Measurements from ENCODE around the gene COL15A1.
A peak's percentile ranks its signal among the peaks of the same experiment; 100 is the strongest.

COL15A1 gene

DNA sequence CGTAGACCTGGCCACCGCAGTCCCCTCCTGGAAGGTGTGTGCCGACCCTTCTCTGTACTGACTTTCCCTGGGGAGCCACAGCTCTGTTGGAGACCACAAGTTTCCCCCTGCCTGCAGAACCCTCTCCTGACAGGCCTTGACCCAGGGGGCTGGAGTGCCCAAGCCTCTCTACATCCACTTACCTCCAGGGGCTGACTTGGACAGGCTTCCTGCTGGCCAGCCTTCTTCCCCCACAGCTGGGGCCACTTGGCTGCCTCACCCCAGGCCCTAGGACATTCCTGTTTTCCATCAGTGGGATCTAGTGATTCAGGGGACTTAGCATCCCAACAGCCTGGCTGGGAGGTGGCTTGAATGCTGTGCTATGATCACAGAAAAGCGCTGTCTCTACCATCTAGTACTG is 23.6 kb downstream of the COL15A1 start:
- Histone ChIP-seq H3K36me3 (ENCODE audit: control insufficient read depth, insufficient read depth, low read length) (no peaks in the 10 kb centered on the region), H3K4me1 (ENCODE audit: control insufficient read depth, insufficient read depth, low read length) (peaks cover 3% of the 10 kb centered on the region)

DNA sequence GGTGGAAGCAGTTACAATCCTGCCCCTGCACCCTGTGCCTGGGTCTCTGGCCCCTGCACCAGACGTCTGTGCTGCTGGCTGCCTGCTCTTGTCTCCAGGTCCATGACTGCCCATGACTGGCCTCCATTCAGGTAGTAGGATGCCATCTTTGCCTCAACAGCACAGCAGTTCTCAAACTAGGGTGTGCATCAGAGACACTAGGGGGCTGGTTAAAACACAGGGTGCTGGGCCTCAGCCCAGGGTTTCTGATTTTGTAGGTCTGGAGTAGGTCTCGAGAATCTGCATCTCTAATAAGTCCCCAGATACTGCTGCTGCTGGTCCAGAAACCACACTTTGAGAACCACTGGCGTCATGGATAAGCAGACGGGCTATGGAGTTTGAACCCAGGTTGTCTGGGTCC is 24.0 kb downstream of the COL15A1 start:
- Histone ChIP-seq H3K36me3 (ENCODE audit: control insufficient read depth, insufficient read depth, low read length) (no peaks in the 10 kb centered on the region), H3K4me3 (ENCODE audit: low read depth, low read length) (no peak overlapping the region), H3K4me1 (ENCODE audit: control insufficient read depth, insufficient read depth, low read length) (peaks cover 3% of the 10 kb centered on the region), H3K9me3 (ENCODE audit: control insufficient read depth, insufficient read depth, low read length) (no peaks in the 10 kb centered on the region), H3K27me3 (ENCODE audit: control insufficient read depth, insufficient read depth, low read length) (peaks cover 3% of the 10 kb centered on the region), H3K9ac (ENCODE audit: low read depth, low read length) (no peak overlapping the region)

More for the DNA sequence above, 23.6 kb downstream of the COL15A1 start:
- H3K9me3 ChIP-seq (ENCODE audit: control insufficient read depth, insufficient read depth, low read length) = no peaks in the 10 kb centered on the region
- no peak overlapping the region for H3K9ac ChIP-seq (ENCODE audit: low read depth, low read length)
- peaks cover 2% of the 10 kb centered on the region for H3K27me3 ChIP-seq (ENCODE audit: control insufficient read depth, insufficient read depth, low read length)
- H3K4me3 ChIP-seq (ENCODE audit: low read depth, low read length) = no peak overlapping the region

DNA sequence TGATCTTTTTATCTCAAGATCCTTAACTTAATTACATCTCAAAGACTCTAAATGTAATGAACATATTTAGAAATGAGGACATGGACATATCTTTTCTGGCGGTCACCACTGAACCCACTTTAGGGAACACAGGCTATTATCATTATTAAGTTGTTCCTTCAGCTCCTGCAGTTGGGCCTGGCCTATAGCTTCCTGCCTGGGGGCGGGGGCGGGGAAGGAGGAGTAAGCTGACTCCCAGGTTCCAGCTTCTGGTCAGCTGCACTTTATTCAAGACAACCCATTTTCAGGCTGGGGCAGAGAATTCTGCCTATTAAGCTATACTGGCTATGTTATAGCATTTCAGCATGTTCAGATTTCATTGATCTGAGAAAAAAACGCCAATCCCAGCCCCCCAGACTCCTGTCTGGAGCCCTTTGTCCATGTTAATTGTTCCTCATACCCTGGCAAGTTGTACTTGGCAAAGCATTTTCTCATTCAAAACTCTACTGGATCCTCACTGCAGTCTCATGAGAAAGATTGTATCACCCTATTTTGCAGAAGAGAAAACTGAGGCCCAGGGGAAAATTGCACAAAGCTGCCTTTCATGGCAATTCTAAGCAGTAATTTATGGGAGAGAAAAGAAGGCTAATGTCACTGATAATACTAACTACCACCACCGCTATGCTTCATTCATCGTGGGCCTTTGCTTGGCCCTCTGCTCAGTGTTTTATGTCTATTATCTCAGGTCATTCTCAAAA is 25.1 kb downstream of the COL15A1 start:
- Histone ChIP-seq H3K4me3 (ENCODE audit: low read depth, low read length) (no peak overlapping the region), H3K4me1 (ENCODE audit: control insufficient read depth, insufficient read depth, low read length) (peaks cover 3% of the 10 kb centered on the region), H3K27me3 (ENCODE audit: control insufficient read depth, insufficient read depth, low read length) (peaks cover 8% of the 10 kb centered on the region), H3K9me3 (ENCODE audit: control insufficient read depth, insufficient read depth, low read length) (no peaks in the 10 kb centered on the region), H3K9ac (ENCODE audit: low read depth, low read length) (no peak overlapping the region), H3K36me3 (ENCODE audit: control insufficient read depth, insufficient read depth, low read length) (no peaks in the 10 kb centered on the region)

DNA sequence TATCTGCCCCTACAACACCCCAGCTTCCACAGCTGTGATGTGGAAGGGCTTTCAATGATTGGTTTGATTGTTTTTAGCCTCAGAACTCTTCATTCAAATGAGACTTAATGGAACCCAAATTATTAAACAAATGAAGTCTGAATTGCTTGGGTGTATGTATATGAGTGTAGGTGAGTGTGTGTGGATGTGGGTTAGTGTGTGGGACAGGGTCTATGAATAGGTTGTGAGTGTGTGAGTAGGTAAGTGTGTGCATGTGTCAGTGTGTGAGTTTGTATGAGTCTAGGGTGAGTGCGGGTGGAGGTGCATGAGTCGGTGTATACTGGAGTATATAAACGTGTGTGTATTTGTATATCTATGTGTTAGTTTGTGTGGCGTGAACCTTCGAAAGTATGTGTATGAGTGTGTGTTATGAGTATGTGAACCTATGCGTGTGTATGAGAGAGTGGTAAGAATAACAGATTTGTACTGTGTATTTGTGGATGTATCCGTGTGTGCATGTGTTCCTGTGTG is 26.9 kb downstream of the COL15A1 start:
- H3K9ac ChIP-seq (ENCODE audit: low read depth, low read length) = no peak overlapping the region
- H3K27me3 ChIP-seq (ENCODE audit: control insufficient read depth, insufficient read depth, low read length) = peaks cover 25% of the 10 kb centered on the region
- H3K36me3 ChIP-seq (ENCODE audit: control insufficient read depth, insufficient read depth, low read length) = no peaks in the 10 kb centered on the region
- no peak overlapping the region for H3K4me3 ChIP-seq (ENCODE audit: low read depth, low read length)
- H3K4me1 ChIP-seq (ENCODE audit: control insufficient read depth, insufficient read depth, low read length) = peaks cover 3% of the 10 kb centered on the region
- H3K9me3 ChIP-seq (ENCODE audit: control insufficient read depth, insufficient read depth, low read length) = no peaks in the 10 kb centered on the region

DNA sequence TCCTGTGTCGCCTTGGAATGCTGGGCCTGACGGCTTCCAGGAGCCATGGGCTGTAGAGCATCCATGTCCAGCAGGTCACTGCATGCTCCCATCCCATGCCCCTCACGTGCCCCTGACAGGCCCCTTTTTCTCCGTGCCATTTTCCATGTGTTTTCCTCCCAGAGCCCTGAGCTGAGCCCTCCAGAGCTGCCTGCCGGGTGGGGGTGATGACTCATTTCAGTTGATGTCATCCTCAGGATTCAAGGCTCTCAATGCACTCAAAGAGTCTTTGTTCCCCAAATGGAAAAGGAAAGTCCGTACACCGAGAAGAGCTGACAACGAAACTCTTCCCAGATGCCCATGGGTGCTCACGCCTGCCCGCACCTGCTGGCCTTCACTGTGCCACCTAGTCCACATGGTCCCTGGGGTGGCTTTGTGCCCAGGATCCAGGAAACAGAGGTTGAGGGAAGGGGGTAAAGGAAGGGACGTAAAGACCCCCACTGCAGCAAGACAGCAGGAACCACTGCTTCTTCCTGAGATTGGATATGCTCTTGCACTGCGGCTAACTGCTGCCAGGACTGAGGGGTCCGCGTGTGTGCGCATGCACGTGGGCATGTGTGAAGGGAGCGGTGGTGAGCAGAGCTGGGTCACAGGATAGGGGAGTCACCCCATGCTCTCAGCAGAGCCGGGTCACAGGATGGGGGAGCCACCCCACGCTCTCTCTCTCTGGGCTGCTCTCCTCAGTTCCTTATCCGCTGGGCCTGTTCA is 27.6 kb downstream of the COL15A1 start:
- Histone ChIP-seq H3K4me3 (ENCODE audit: low read depth, low read length) (no peak overlapping the region), H3K9ac (ENCODE audit: low read depth, low read length) (no peak overlapping the region), H3K9me3 (ENCODE audit: control insufficient read depth, insufficient read depth, low read length) (no peaks in the 10 kb centered on the region), H3K4me1 (ENCODE audit: control insufficient read depth, insufficient read depth, low read length) (peaks cover 3% of the 10 kb centered on the region), H3K36me3 (ENCODE audit: control insufficient read depth, insufficient read depth, low read length) (no peaks in the 10 kb centered on the region), H3K27me3 (ENCODE audit: control insufficient read depth, insufficient read depth, low read length) (peaks cover 32% of the 10 kb centered on the region)

DNA sequence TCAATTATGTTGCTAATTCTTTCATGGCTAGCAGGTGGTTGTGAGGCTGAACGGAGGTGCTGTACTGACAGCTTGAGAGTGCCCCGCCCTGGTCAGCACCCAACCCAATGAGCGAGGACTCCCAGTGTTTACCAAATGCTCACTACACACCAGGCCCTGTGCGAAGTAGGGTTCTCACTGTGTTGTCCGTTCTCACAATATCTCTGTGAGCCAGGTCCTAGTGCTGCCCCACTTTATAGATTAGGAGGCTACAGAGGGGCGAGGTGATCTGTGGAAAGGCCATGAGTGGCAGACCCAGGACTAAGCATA is 28.2 kb downstream of the COL15A1 start:
- no peak overlapping the region for H3K9ac ChIP-seq (ENCODE audit: low read depth, low read length)
- no peaks in the 10 kb centered on the region for H3K9me3 ChIP-seq (ENCODE audit: control insufficient read depth, insufficient read depth, low read length)
- H3K36me3 ChIP-seq (ENCODE audit: control insufficient read depth, insufficient read depth, low read length) = no peaks in the 10 kb centered on the region
- no peak overlapping the region for H3K4me3 ChIP-seq (ENCODE audit: low read depth, low read length)
- peaks cover 37% of the 10 kb centered on the region for H3K27me3 ChIP-seq (ENCODE audit: control insufficient read depth, insufficient read depth, low read length)
- peaks cover 3% of the 10 kb centered on the region for H3K4me1 ChIP-seq (ENCODE audit: control insufficient read depth, insufficient read depth, low read length)

DNA sequence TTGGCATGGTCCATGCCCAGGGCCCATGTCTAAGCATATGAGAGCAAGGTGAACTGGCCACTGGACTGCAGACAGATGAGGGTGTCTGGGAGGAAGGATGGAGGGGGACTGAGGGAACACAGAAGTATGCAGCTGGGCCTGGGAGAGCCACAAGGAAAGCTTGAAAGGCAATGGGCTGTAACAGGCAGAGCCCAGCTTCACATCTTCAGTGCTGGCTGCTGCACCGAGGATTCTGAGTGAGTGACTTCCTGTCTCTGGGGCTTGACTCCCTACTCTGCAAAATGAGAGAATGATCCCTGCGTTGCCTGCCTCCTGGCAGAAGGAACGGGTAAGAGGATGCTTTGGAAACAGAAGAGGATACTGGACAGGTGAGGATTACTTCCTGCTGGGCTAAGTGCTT is 29.0 kb downstream of the COL15A1 start:
- Histone ChIP-seq H3K9me3 (ENCODE audit: control insufficient read depth, insufficient read depth, low read length) (no peaks in the 10 kb centered on the region), H3K27me3 (ENCODE audit: control insufficient read depth, insufficient read depth, low read length) (peaks cover 43% of the 10 kb centered on the region), H3K4me3 (ENCODE audit: low read depth, low read length) (no peak overlapping the region), H3K9ac (ENCODE audit: low read depth, low read length) (no peak overlapping the region), H3K4me1 (ENCODE audit: control insufficient read depth, insufficient read depth, low read length) (peaks cover 3% of the 10 kb centered on the region), H3K36me3 (ENCODE audit: control insufficient read depth, insufficient read depth, low read length) (no peaks in the 10 kb centered on the region)

DNA sequence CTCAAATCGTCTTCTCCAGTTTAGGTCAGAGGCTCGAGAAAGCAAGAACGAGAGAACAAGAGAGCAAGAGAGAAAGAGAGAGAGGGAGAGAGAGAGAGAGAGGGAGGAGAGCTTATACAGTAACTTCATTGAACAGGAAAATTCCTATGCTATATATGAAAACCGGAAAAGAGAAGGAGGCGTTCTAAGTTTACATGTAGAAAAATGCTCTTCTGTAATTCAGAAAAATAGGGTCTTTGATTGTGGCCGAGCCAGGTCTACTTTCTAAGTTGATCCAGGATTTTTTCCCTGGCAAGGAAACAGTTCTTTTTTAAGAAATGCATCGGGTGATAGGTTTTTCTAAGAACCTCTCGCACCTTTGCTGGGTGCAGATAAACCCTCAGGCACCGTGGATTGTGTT is 29.5 kb downstream of the COL15A1 start:
- H3K9ac ChIP-seq (ENCODE audit: low read depth, low read length) = no peak overlapping the region
- H3K27me3 ChIP-seq (ENCODE audit: control insufficient read depth, insufficient read depth, low read length) = peaks cover 43% of the 10 kb centered on the region
- H3K9me3 ChIP-seq (ENCODE audit: control insufficient read depth, insufficient read depth, low read length) = no peaks in the 10 kb centered on the region
- H3K4me1 ChIP-seq (ENCODE audit: control insufficient read depth, insufficient read depth, low read length) = peaks cover 3% of the 10 kb centered on the region
- H3K36me3 ChIP-seq (ENCODE audit: control insufficient read depth, insufficient read depth, low read length) = no peaks in the 10 kb centered on the region
- H3K4me3 ChIP-seq (ENCODE audit: low read depth, low read length) = no peak overlapping the region

DNA sequence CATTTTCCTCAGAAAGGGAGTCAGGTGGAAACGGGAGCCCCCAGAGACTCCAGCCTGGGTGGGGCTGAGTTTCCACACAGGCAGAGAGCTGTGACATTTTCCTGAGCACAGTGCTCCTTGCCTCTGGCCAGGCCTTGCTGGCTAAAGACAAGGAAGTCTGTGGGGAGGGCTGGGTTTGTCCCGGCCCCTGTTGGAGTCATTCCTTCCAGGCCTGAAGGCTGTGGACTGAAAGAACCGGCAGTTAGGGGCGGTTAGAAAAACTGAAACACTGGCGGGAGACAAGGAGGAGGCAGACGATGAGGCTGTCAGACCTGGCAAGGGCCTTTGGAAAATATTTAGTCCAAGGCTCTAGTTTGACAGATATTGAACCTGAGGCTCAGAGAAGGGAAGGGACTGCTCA is 29.9 kb downstream of the COL15A1 start:
- Histone ChIP-seq H3K27me3 (ENCODE audit: control insufficient read depth, insufficient read depth, low read length) (peaks cover 43% of the 10 kb centered on the region), H3K36me3 (ENCODE audit: control insufficient read depth, insufficient read depth, low read length) (no peaks in the 10 kb centered on the region), H3K4me3 (ENCODE audit: low read depth, low read length) (no peak overlapping the region), H3K9ac (ENCODE audit: low read depth, low read length) (no peak overlapping the region), H3K9me3 (ENCODE audit: control insufficient read depth, insufficient read depth, low read length) (no peaks in the 10 kb centered on the region), H3K4me1 (ENCODE audit: control insufficient read depth, insufficient read depth, low read length) (peaks cover 3% of the 10 kb centered on the region)

DNA sequence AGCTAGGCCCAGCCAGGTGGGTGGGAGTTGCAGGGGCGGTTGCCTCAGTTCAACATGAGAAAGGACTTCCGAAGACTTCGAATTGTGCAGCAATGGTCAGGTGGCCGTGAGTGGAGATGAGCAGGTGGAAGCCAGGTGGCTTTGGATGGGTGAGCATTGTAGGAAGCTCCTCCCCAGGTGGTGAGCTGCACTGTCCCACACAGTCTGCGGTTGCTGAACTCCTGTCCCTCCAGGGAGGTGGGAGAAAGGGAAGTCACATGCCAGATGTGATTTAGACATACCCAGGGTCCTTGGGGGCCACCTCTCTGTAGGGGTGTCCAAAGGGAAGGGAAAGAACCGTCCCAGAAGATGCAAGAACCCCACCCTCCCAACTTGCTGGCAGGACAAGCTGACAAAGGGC is 30.4 kb downstream of the COL15A1 start:
- Histone ChIP-seq H3K9ac (ENCODE audit: low read depth, low read length) (no peak overlapping the region), H3K36me3 (ENCODE audit: control insufficient read depth, insufficient read depth, low read length) (no peaks in the 10 kb centered on the region), H3K4me3 (ENCODE audit: low read depth, low read length) (no peak overlapping the region), H3K27me3 (ENCODE audit: control insufficient read depth, insufficient read depth, low read length) (peaks cover 45% of the 10 kb centered on the region), H3K9me3 (ENCODE audit: control insufficient read depth, insufficient read depth, low read length) (no peaks in the 10 kb centered on the region), H3K4me1 (ENCODE audit: control insufficient read depth, insufficient read depth, low read length) (peaks cover 3% of the 10 kb centered on the region)

DNA sequence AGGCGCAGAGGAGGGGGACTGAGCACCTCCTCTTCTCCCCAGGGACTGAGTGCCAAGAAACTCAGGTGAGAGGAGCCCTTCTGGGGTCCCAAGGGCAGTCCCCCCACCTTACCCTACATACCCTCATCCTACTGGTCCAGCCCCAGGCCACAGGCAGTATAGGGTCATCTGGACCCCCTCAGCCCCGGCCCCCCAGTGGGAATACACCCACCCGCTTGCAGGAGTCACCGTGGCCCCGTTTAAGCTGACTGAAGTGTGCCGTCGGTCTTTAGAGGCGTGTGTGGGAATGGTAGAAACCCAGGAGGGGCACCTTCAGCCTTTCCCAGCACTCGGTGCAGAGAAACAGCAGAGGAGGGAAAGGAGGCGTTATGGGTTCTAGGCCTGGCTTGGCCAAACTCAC is 30.8 kb downstream of the COL15A1 start:
- H3K4me1 ChIP-seq (ENCODE audit: control insufficient read depth, insufficient read depth, low read length) = peaks cover 3% of the 10 kb centered on the region
- H3K4me3 ChIP-seq (ENCODE audit: low read depth, low read length) = peak overlapping the region; percentile 13
- H3K27me3 ChIP-seq (ENCODE audit: control insufficient read depth, insufficient read depth, low read length) = peaks cover 45% of the 10 kb centered on the region
- H3K36me3 ChIP-seq (ENCODE audit: control insufficient read depth, insufficient read depth, low read length) = no peaks in the 10 kb centered on the region
- H3K9me3 ChIP-seq (ENCODE audit: control insufficient read depth, insufficient read depth, low read length) = no peaks in the 10 kb centered on the region
- no peak overlapping the region for H3K9ac ChIP-seq (ENCODE audit: low read depth, low read length)
